HEK293 (cell line): Measurements from ENCODE around the gene NIPAL3.

Source experiments
- GLI4 ChIP-seq: fragments of 450-650 bp; formaldehyde crosslinking; IDR thresholded peaks from 2 replicates; pipeline ENCODE4 v1.5.1; 2016; ENCODE audit warnings: missing biosample characterization, missing genetic modification characterization
- GLIS1 ChIP-seq: fragments of 450-650 bp; formaldehyde crosslinking; IDR thresholded peaks from 2 replicates; pipeline ENCODE4 v1.5.1; 2016; ENCODE audit warnings: missing biosample characterization, missing genetic modification characterization
- PBX3 ChIP-seq: sonication (generic); formaldehyde crosslinking; IDR thresholded peaks from 2 replicates; pipeline ENCODE4 v1.8.1; 2022; ENCODE audit warnings: mild to moderate bottlenecking, moderate library complexity, missing genetic modification reagents
- SCRT2 ChIP-seq: fragments of 450-650 bp; formaldehyde crosslinking; IDR thresholded peaks from 2 replicates; pipeline ENCODE4 v1.5.1; 2016; ENCODE audit warnings: missing biosample characterization, missing genetic modification characterization
- SP7 ChIP-seq: fragments of 450-650 bp; formaldehyde crosslinking; IDR thresholded peaks from 2 replicates; pipeline ENCODE4 v1.5.1; 2016; ENCODE audit warnings: missing biosample characterization, missing genetic modification characterization
- ZBTB6 ChIP-seq: fragments of 450-650 bp; formaldehyde crosslinking; IDR thresholded peaks from 2 replicates; pipeline ENCODE4 v1.5.1; 2017; ENCODE audit warnings: missing biosample characterization, missing genetic modification characterization
- ZNF239 ChIP-seq: fragments of 450-650 bp; formaldehyde crosslinking; IDR thresholded peaks from 2 replicates; pipeline ENCODE4 v1.5.1; 2016; ENCODE audit warnings: missing biosample characterization, missing genetic modification characterization
- ZNF366 ChIP-seq: fragments of 450-650 bp; formaldehyde crosslinking; conservative IDR thresholded peaks from 2 replicates; pipeline ENCODE4 v1.5.1; 2016; ENCODE audit warnings: missing biosample characterization, missing genetic modification characterization
- ZNF391 ChIP-seq: fragments of 450-650 bp; formaldehyde crosslinking; IDR thresholded peaks from 2 replicates; pipeline ENCODE4 v1.5.1; 2016; ENCODE audit warnings: low read depth, missing biosample characterization, missing genetic modification characterization, borderline replicate concordance
- ZNF423 ChIP-seq: fragments of 450-650 bp; formaldehyde crosslinking; IDR thresholded peaks from 2 replicates; pipeline ENCODE4 v1.5.1; 2016; ENCODE audit warnings: missing biosample characterization, missing genetic modification characterization
- ZNF48 ChIP-seq: fragments of 450-650 bp; formaldehyde crosslinking; IDR thresholded peaks from 2 replicates; pipeline ENCODE4 v1.5.1; 2016; ENCODE audit warnings: missing biosample characterization, missing genetic modification characterization
- ZNF610 ChIP-seq: fragments of 450-650 bp; formaldehyde crosslinking; IDR thresholded peaks from 2 replicates; pipeline ENCODE4 v1.5.1; 2016; ENCODE audit warnings: missing biosample characterization, missing genetic modification characterization, borderline replicate concordance
- ZNF624 ChIP-seq: fragments of 450-650 bp; formaldehyde crosslinking; IDR thresholded peaks from 2 replicates; pipeline ENCODE4 v1.5.1; 2017; ENCODE audit warnings: missing biosample characterization, missing genetic modification characterization
- ZNF76 ChIP-seq: fragments of 450-650 bp; formaldehyde crosslinking; IDR thresholded peaks from 2 replicates; pipeline ENCODE4; 2016; ENCODE audit warnings: low read depth, missing biosample characterization, missing genetic modification characterization, borderline replicate concordance
- TF ChIP-seq, protein P1 (sequence below): fragments of 450-650 bp; formaldehyde crosslinking; IDR thresholded peaks from 2 replicates; pipeline ENCODE4 v1.5.1; 2016; ENCODE audit warnings: missing biosample characterization, missing genetic modification characterization, borderline replicate concordance
- TF ChIP-seq, protein P2 (sequence below): fragments of 450-650 bp; formaldehyde crosslinking; conservative IDR thresholded peaks from 2 replicates; pipeline ENCODE4 v1.5.1; 2016; ENCODE audit warnings: low read depth, missing biosample characterization, missing genetic modification characterization
- TF ChIP-seq, protein P3 (sequence below): fragments of 450-650 bp; formaldehyde crosslinking; IDR thresholded peaks from 2 replicates; pipeline ENCODE4 v1.5.1; 2016; ENCODE audit warnings: missing biosample characterization, missing genetic modification characterization
- TF ChIP-seq, protein P4 (sequence below): fragments of 450-650 bp; formaldehyde crosslinking; IDR thresholded peaks from 2 replicates; pipeline ENCODE4 v1.5.1; 2016; ENCODE audit warnings: missing biosample characterization, missing genetic modification characterization

The NIPAL3 gene

GRCh38 chr1:24415334-24415909 is at the start of gene NIPAL3 (continued):
- TF ChIP-seq, protein P1, sequence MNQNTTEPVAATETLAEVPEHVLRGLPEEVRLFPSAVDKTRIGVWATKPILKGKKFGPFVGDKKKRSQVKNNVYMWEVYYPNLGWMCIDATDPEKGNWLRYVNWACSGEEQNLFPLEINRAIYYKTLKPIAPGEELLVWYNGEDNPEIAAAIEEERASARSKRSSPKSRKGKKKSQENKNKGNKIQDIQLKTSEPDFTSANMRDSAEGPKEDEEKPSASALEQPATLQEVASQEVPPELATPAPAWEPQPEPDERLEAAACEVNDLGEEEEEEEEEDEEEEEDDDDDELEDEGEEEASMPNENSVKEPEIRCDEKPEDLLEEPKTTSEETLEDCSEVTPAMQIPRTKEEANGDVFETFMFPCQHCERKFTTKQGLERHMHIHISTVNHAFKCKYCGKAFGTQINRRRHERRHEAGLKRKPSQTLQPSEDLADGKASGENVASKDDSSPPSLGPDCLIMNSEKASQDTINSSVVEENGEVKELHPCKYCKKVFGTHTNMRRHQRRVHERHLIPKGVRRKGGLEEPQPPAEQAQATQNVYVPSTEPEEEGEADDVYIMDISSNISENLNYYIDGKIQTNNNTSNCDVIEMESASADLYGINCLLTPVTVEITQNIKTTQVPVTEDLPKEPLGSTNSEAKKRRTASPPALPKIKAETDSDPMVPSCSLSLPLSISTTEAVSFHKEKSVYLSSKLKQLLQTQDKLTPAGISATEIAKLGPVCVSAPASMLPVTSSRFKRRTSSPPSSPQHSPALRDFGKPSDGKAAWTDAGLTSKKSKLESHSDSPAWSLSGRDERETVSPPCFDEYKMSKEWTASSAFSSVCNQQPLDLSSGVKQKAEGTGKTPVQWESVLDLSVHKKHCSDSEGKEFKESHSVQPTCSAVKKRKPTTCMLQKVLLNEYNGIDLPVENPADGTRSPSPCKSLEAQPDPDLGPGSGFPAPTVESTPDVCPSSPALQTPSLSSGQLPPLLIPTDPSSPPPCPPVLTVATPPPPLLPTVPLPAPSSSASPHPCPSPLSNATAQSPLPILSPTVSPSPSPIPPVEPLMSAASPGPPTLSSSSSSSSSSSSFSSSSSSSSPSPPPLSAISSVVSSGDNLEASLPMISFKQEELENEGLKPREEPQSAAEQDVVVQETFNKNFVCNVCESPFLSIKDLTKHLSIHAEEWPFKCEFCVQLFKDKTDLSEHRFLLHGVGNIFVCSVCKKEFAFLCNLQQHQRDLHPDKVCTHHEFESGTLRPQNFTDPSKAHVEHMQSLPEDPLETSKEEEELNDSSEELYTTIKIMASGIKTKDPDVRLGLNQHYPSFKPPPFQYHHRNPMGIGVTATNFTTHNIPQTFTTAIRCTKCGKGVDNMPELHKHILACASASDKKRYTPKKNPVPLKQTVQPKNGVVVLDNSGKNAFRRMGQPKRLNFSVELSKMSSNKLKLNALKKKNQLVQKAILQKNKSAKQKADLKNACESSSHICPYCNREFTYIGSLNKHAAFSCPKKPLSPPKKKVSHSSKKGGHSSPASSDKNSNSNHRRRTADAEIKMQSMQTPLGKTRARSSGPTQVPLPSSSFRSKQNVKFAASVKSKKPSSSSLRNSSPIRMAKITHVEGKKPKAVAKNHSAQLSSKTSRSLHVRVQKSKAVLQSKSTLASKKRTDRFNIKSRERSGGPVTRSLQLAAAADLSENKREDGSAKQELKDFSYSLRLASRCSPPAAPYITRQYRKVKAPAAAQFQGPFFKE (tag by site-specific recombination): no peak
- TF ChIP-seq ZNF391 (tag by site-specific recombination): no peak
- no peak for TF ChIP-seq ZNF239 (tag by site-specific recombination)
- TF ChIP-seq ZNF423 (tag by site-specific recombination): no peak
- peak; percentile 38; the same call in 1 of the 2 replicates for TF ChIP-seq ZNF76 (tag by site-specific recombination)
- peak; percentile 99 for TF ChIP-seq PBX3 (CRISPR knock-in tag)
- TF ChIP-seq, protein P2, sequence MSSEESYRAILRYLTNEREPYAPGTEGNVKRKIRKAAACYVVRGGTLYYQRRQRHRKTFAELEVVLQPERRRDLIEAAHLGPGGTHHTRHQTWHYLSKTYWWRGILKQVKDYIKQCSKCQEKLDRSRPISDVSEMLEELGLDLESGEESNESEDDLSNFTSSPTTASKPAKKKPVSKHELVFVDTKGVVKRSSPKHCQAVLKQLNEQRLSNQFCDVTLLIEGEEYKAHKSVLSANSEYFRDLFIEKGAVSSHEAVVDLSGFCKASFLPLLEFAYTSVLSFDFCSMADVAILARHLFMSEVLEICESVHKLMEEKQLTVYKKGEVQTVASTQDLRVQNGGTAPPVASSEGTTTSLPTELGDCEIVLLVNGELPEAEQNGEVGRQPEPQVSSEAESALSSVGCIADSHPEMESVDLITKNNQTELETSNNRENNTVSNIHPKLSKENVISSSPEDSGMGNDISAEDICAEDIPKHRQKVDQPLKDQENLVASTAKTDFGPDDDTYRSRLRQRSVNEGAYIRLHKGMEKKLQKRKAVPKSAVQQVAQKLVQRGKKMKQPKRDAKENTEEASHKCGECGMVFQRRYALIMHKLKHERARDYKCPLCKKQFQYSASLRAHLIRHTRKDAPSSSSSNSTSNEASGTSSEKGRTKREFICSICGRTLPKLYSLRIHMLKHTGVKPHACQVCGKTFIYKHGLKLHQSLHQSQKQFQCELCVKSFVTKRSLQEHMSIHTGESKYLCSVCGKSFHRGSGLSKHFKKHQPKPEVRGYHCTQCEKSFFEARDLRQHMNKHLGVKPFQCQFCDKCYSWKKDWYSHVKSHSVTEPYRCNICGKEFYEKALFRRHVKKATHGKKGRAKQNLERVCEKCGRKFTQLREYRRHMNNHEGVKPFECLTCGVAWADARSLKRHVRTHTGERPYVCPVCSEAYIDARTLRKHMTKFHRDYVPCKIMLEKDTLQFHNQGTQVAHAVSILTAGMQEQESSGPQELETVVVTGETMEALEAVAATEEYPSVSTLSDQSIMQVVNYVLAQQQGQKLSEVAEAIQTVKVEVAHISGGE: 0 out of 2 replicates have a peak, but pooled peaks have one; percentile 20
- TF ChIP-seq, protein P3, sequence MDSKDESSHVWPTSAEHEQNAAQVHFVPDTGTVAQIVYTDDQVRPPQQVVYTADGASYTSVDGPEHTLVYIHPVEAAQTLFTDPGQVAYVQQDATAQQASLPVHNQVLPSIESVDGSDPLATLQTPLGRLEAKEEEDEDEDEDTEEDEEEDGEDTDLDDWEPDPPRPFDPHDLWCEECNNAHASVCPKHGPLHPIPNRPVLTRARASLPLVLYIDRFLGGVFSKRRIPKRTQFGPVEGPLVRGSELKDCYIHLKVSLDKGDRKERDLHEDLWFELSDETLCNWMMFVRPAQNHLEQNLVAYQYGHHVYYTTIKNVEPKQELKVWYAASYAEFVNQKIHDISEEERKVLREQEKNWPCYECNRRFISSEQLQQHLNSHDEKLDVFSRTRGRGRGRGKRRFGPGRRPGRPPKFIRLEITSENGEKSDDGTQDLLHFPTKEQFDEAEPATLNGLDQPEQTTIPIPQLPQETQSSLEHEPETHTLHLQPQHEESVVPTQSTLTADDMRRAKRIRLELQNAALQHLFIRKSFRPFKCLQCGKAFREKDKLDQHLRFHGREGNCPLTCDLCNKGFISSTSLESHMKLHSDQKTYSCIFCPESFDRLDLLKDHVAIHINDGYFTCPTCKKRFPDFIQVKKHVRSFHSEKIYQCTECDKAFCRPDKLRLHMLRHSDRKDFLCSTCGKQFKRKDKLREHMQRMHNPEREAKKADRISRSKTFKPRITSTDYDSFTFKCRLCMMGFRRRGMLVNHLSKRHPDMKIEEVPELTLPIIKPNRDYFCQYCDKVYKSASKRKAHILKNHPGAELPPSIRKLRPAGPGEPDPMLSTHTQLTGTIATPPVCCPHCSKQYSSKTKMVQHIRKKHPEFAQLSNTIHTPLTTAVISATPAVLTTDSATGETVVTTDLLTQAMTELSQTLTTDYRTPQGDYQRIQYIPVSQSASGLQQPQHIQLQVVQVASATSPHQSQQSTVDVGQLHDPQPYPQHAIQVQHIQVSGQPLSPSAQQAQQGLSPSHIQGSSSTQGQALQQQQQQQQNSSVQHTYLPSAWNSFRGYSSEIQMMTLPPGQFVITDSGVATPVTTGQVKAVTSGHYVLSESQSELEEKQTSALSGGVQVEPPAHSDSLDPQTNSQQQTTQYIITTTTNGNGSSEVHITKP (tag by site-specific recombination): peak; percentile 97
- TF ChIP-seq, protein P4, sequence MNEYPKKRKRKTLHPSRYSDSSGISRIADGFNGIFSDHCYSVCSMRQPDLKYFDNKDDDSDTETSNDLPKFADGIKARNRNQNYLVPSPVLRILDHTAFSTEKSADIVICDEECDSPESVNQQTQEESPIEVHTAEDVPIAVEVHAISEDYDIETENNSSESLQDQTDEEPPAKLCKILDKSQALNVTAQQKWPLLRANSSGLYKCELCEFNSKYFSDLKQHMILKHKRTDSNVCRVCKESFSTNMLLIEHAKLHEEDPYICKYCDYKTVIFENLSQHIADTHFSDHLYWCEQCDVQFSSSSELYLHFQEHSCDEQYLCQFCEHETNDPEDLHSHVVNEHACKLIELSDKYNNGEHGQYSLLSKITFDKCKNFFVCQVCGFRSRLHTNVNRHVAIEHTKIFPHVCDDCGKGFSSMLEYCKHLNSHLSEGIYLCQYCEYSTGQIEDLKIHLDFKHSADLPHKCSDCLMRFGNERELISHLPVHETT (tag by site-specific recombination): peak; percentile 31; the same call in 1 of the 2 replicates
- peak; percentile 43; the same call in 1 of the 2 replicates for TF ChIP-seq SP7 (tag by site-specific recombination)
- TF ChIP-seq ZNF610 (tag by site-specific recombination): peak; percentile 73; the same call in 1 of the 2 replicates
- no peak; the same call in 1 of the 2 replicates for TF ChIP-seq GLIS1 (tag by site-specific recombination)
- 0 out of 2 replicates have a peak, but pooled peaks have one; percentile 53 for TF ChIP-seq ZNF366 (tag by site-specific recombination)
- TF ChIP-seq ZBTB6: peak; percentile 66; the same call in 1 of the 2 replicates
- no peak for TF ChIP-seq ZNF624 (tag by site-specific recombination)
- peak; percentile 29; the same call in 1 of the 2 replicates for TF ChIP-seq SCRT2
- no peak for TF ChIP-seq GLI4 (tag by site-specific recombination)
- TF ChIP-seq ZNF48 (tag by site-specific recombination): no peak
